HepG2 (cell line): ENCODE measurements around the gene ZKSCAN1. TPM values are rescaled to one million over a fixed set of nuclear protein-coding genes. Genes with fewer than 3 reads are reported as not detected.

Experiments used
- ARID3A ChIP-seq: IDR thresholded peaks from 2 replicates; pipeline ENCODE4 v1.6.1; 2012; ENCODE audit warnings: low read depth, low read length, improper control_type of control experiment
- ARID4A ChIP-seq: sonication (generic); formaldehyde crosslinking; IDR thresholded peaks from 2 replicates; pipeline ENCODE4 v1.5.0; 2020; ENCODE audit warnings: mild to moderate bottlenecking, missing genetic modification reagents, borderline replicate concordance
- CEBPB ChIP-seq: IDR thresholded peaks from 2 replicates; pipeline ENCODE4 v1.6.1; 2011; ENCODE audit warnings: low read depth, low read length, improper control_type of control experiment, borderline replicate concordance
- FOSL2 ChIP-seq: sonication (generic); formaldehyde crosslinking; IDR thresholded peaks from 2 replicates; pipeline ENCODE4 v1.4.0; 2020; ENCODE audit warnings: missing genetic modification reagents
- MAF1 ChIP-seq: sonication (generic); formaldehyde crosslinking; IDR thresholded peaks from 2 replicates; pipeline ENCODE4 v1.5.0; 2020; ENCODE audit warnings: missing genetic modification reagents, borderline replicate concordance
- MLLT10 ChIP-seq: sonication (generic); formaldehyde crosslinking; IDR thresholded peaks from 2 replicates; pipeline ENCODE4 v1.4.0; 2020; ENCODE audit warnings: missing genetic modification reagents
- NCOA1 ChIP-seq: sonication (generic); formaldehyde crosslinking; IDR thresholded peaks from 2 replicates; pipeline ENCODE4 v1.9.0; 2021; ENCODE audit warnings: missing genetic modification reagents
- NR3C1 ChIP-seq: sonication (generic); formaldehyde crosslinking; IDR thresholded peaks from 2 replicates; pipeline ENCODE4 v1.4.0; 2020; ENCODE audit warnings: missing genetic modification reagents
- NRL ChIP-seq: sonication (generic); formaldehyde crosslinking; IDR thresholded peaks from 2 replicates; pipeline ENCODE4 v1.5.0; 2020; ENCODE audit warnings: missing genetic modification reagents, mild to moderate bottlenecking, moderate library complexity, borderline replicate concordance
- PRMT3 ChIP-seq: sonication (generic); formaldehyde crosslinking; IDR thresholded peaks from 2 replicates; pipeline ENCODE4 v1.8.1; 2022; ENCODE audit warnings: low read depth, mild to moderate bottlenecking, moderate library complexity, missing genetic modification reagents, borderline replicate concordance
- RNF219 ChIP-seq: sonication (generic); formaldehyde crosslinking; IDR thresholded peaks from 2 replicates; pipeline ENCODE4 v1.5.0; 2020; ENCODE audit warnings: mild to moderate bottlenecking, missing genetic modification reagents
- SATB2 ChIP-seq: sonication (generic); formaldehyde crosslinking; IDR thresholded peaks from 2 replicates; pipeline ENCODE4 v1.5.0; 2020; ENCODE audit warnings: missing genetic modification reagents
- SUZ12 ChIP-seq: fragments of 150-350 bp; IDR thresholded peaks from 2 replicates; pipeline ENCODE4 v1.6.1; 2014; ENCODE audit warnings: low read depth, low read length
- U2AF1 ChIP-seq: fragments of 200-400 bp; formaldehyde crosslinking; optimal IDR thresholded peaks from 2 replicates; pipeline ENCODE3; 2017; ENCODE audit warnings: mild to moderate bottlenecking, low read depth, low read length
- ZBTB33 ChIP-seq: sonication (generic); formaldehyde crosslinking; IDR thresholded peaks from 2 replicates; pipeline ENCODE4 v1.4.0; 2020; ENCODE audit warnings: missing genetic modification reagents
- ZNF264 ChIP-seq: sonication (generic); formaldehyde crosslinking; IDR thresholded peaks from 2 replicates; pipeline ENCODE4 v1.4.0; 2020; ENCODE audit warnings: missing genetic modification reagents
- ZNF326 ChIP-seq: sonication (generic); formaldehyde crosslinking; IDR thresholded peaks from 2 replicates; pipeline ENCODE4 v1.4.0; 2020; ENCODE audit warnings: missing genetic modification reagents, borderline replicate concordance
- ZNF335 ChIP-seq: sonication (generic); formaldehyde crosslinking; IDR thresholded peaks from 2 replicates; pipeline ENCODE4 v1.4.0; 2020; ENCODE audit warnings: missing genetic modification reagents
- ZNF720 ChIP-seq: sonication (generic); formaldehyde crosslinking; IDR thresholded peaks from 2 replicates; pipeline ENCODE4 v1.4.0; 2020; ENCODE audit warnings: missing genetic modification reagents
- ZSCAN30 ChIP-seq: sonication (generic); formaldehyde crosslinking; IDR thresholded peaks from 2 replicates; pipeline ENCODE4 v1.5.0; 2020; ENCODE audit warnings: mild to moderate bottlenecking, missing genetic modification reagents
- polyA plus RNA-seq, 8 experiments: library from polyadenylated mRNA; depleted of rRNA in 3 of 8; stranded (reverse) in 7 of 8; unstranded in 1 of 8; fragments of >200 nt; fragmentation: Illumina TruSeq in 4 of 8; extraction: Trizol in 4 of 8; gene quantifications; 2 replicates each; pipeline versions ENCODE4 v1.2.1 to v1.2.3, GENCODE V29; 2011 to 2016; ENCODE audit warnings: low read depth in 4 of 8, missing spikeins in 1 of 8, mixed read lengths in 1 of 8; ENCODE audit not compliant: insufficient read depth in 1 of 8
- total RNA-seq, 5 experiments: library from RNA; depleted of rRNA; stranded (reverse); fragments of >200 nt; fragmentation: Illumina TruSeq; extraction: Trizol; gene quantifications; 2 replicates each; pipeline ENCODE4 v1.2.3, GENCODE V29; 2016; ENCODE audit warnings: low read depth in 1 of 5

The ZKSCAN1 gene
- total and polyA plus RNA-seq, 2 of the 13 experiments (the other 11 are each of a cell fraction or from before 2014, with no cell fraction given) = 46.4 to 60.6 TPM

DNA sequence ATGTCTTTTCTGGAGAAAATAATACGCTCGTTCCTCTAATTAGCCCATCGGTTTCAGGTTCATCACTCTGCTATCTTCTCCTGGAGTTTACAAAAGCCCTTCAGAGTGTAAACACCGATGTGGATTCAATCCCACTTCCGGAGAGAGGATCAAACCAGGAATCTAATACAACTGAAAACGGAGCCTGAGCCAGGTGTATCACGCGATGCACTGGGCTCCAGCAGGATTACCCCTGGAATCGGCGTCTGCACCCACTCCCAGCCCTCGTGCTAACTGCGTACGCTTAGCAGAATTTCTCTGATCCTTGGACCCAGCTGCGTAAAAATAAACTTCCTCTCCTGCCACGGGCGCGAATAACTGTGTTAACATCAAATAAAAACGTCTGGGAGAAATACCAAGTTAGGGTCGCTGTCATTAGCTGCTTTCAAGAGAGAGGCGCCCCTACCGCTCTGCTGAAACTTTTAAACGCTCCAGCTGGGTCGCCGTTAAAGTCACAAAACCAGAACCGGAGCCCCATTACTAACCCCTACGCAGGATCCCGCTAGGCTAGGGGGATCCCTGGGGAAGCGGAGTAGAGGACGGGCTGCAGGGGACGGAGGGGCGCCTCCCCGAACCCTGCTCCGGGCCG, 65.6 kb downstream of the ZKSCAN1 start (continued):
- TF ChIP-seq ZNF720 (CRISPR knock-in tag) (no peak), NR3C1 (CRISPR knock-in tag) (no peak), NCOA1 (CRISPR knock-in tag) (no peak), ARID3A (0 out of 2 replicates have a peak, but pooled peaks have one; percentile 61), FOSL2 (CRISPR knock-in tag) (no peak), RNF219 (CRISPR knock-in tag) (no peak), ZNF326 (CRISPR knock-in tag) (no peak), PRMT3 (no peak), MAF1 (CRISPR knock-in tag) (no peak), ZSCAN30 (CRISPR knock-in tag) (no peak; the same call in 1 of the 2 replicates), ARID4A (no peak), SUZ12 (no peak), ZBTB33 (CRISPR knock-in tag) (no peak), NRL (CRISPR knock-in tag) (no peak), ZNF264 (no peak), ZNF335 (CRISPR knock-in tag) (no peak), SATB2 (CRISPR knock-in tag) (0 out of 2 replicates have a peak, but pooled peaks have one; percentile 36), CEBPB (no peak), U2AF1 (no peak), MLLT10 (no peak; the same call in 1 of the 2 replicates)
